DMS 273 treated with DMSO at 0.1 percent for 48 hours (cell line): ENCODE results near the gene NEMP1.

Experiments used
- DNase-seq: peaks from one replicate; lab custom pipeline; 2025; lab: John Stamatoyannopoulos, UW

The NEMP1 gene

GRCh38 chr12:57107456-57108155 lies 29.0 kb upstream of the NEMP1 start:
- DNase-seq: no peak

- DNase-seq: no peak
Measured at GRCh38 chr12:57106021-57106708, 27.6 kb upstream of the NEMP1 start.

GRCh38 chr12:57105011-57105753 lies 26.6 kb upstream of the NEMP1 start:
- no peak for DNase-seq

DNA sequence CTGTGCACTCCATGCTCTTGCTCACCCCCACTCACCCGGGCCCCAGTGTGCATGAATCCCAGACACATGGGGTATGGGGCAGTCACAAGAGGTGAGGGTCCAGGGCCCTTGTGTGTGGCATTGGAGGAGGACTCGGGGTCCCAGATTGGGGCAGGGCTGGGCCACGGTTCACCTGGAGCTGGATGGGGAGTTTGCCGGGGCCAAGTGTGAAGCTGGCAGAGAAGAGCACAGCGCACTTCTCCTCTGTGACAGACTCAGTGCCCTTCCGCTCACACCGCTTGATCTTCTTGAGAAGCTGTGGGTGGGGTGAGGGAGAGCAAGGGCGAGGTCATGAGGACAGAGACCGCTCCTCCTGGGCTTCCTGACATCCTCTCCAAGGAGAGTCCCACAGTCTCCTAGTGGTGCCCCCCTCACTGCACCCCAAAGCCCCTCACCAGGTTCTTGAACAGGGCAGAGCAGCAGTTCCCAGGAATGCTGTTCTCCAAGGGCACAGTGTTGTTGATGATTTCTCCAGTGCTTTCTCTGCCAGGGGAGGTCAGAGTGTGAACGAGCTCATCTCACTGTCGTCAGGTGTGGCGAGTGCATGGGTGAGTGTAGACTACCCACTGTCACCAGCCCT lies 25.8 kb upstream of the NEMP1 start:
- no peak for DNase-seq

DNA sequence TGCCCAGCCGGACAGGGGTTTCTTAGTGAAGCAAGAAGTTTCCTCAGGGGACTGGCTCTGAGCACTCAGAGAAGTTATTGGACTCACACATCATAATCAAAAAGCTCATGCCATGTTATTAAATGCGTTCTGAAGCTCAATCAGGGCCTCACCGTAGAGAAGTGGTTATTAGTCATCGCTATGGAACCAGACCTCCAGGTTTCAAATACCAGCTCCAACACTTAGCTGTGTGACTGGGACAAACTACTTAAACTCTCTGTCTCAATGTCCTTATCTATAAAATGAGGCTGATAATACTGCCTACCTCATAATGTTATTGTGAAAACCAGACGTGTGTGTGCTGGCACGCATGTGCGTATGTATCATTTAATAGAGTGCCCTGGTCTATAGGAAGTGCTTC lies 25.3 kb upstream of the NEMP1 start:
- no peak for DNase-seq

- no peak for DNase-seq
Measured at GRCh38 chr12:57101892-57102695, 23.5 kb upstream of the NEMP1 start.

GRCh38 chr12:57099766-57100165 lies 21.2 kb upstream of the NEMP1 start:
- no peak for DNase-seq

GRCh38 chr12:57099047-57099714 lies 20.6 kb upstream of the NEMP1 start:
- DNase-seq: no peak

GRCh38 chr12:57098546-57098945 lies 20.0 kb upstream of the NEMP1 start:
- no peak for DNase-seq

DNA sequence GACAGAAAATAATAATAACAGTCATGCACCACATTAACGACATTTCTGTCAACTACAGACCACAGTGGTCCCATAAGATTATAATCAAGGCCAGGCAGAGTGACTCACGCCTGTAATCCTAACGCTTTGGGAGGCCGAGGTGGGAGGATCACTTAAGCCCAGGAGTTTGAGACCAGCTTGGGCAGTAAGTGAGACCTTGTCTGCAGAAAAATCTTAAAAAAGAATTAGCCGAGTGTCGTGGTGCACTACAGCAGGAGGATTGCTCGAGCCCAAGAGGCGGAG lies 18.9 kb upstream of the NEMP1 start:
- DNase-seq: no peak

- no peak for DNase-seq
Measured at GRCh38 chr12:57096748-57097553, 18.4 kb upstream of the NEMP1 start.

DNA sequence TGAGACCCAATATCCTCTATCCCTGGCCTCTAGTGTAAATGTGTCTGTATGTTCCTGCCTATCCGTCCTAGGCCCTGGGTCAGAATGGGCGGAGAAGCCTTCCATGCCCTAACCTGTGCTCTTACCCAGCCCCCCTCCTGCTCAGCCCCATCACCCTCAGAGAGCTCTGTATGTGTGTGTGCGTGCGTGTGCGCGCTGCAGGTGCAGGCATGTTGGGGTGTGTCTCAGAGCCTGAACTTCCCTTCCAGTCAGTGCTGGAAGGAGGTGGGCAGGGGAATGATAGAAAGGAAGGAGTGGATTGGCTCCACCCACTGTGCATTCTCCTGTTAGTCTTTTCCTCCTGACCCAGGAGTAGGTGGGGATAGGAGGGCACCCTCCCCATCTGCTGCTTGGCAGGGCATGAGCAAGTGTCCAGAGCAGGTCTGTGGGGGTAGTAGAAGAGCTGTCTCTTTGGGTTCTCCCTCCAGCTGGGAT lies 17.5 kb upstream of the NEMP1 start:
- peak; percentile 31 for DNase-seq

- no peak for DNase-seq
Measured at GRCh38 chr12:57095440-57095839, 16.8 kb upstream of the NEMP1 start.

- no peak for DNase-seq
Measured at GRCh38 chr12:57094208-57095160, 15.9 kb upstream of the NEMP1 start.

- no peak for DNase-seq
Measured at GRCh38 chr12:57093415-57094207, 15.0 kb upstream of the NEMP1 start.

GRCh38 chr12:57092876-57093414 lies 14.4 kb upstream of the NEMP1 start:
- no peak for DNase-seq

DNA sequence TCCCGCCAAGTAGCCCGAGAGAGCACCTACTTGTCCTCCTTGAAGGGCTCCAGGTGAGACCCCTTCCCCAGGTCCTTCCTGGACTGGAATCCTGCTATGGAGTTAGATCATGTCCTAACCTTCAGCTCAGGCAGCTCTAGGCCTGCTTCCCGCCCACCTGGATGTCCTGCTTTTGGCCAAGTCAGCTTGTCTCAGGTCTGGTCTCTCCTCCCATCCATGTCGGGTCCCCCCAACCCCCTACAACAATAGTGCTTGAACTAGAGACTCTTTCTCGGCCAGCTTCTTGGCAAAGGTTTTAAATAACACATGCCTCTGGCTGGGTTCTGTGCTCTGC lies 13.9 kb upstream of the NEMP1 start:
- DNase-seq: no peak
